SK-N-MC (cell line): Measurements from ENCODE around the gene QKI.

Source experiments
- EZH2 ChIP-seq: fragments of 200-600 bp; sonication (generic); IDR thresholded peaks from one replicate; pipeline ENCODE4 v1.6.1; 2017; ENCODE audit warnings: antibody characterized with exemption
- POLR2AphosphoS5 ChIP-seq: IDR thresholded peaks from 2 replicates; pipeline ENCODE4 v1.6.1; 2012; ENCODE audit warnings: mild to moderate bottlenecking, low read depth, low read length, borderline replicate concordance

DNA sequence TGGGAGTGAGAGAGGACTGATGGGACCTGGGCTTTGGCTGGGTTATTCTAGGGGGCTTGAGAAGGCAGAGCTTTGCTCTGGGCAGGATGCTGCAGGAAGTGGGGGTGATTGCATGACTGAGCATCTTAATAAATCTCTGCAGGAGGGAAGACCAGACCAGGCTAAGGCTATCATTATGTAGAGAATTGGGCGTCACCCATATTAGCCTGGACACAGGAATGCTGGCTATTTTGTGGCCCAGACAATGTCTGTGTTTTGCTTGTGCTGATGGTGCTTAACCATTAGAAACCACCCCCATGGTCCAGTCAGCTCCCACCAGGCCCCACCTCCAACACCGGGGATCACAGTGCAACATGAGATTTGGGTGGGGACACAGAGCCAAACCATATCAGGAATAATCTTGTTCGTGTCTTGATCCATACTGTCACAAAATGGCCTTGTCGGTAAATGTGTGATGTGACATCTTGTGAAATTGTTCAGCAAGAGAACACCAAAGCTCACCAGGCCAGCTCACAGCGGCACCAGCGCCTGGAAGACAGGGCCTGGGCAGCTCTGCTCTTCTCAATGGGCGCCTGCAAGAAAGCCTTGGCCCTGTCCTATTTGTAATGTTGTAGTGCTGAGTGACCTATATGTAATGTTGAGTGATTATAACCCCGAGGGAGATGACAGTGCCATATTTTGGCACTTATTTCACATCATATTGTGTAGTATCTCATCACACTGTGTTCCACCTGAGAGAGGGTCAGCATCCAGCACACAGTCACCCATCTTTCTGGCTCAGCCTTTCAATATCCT, 211.8 kb downstream of the QKI start:
- TF ChIP-seq POLR2AphosphoS5 (no peak), EZH2 (no peak)
